GM12873 (cell line): Measurements from ENCODE around the gene REXO5.

ENCODE experiments used
- CTCF ChIP-seq: IDR thresholded peaks from 2 replicates; pipeline ENCODE4 v1.5.1; 2012; ENCODE audit warnings: low read depth, mild to moderate bottlenecking, moderate library complexity, low read length, control low read depth; ENCODE audit not compliant: insufficient read depth; ENCODE audit errors: missing control alignments

REXO5 gene

GRCh38 chr16:20784204-20784603, 22.1 kb upstream of the REXO5 start:
- no peak for TF ChIP-seq CTCF

GRCh38 chr16:20789130-20789529, 17.2 kb upstream of the REXO5 start:
- TF ChIP-seq CTCF = no peak

GRCh38 chr16:20791923-20792612, 14.3 kb upstream of the REXO5 start:
- TF ChIP-seq CTCF = no peak

GRCh38 chr16:20798364-20798763, 8.0 kb upstream of the REXO5 start:
- no peak for TF ChIP-seq CTCF

- no peak for TF ChIP-seq CTCF
Observed at GRCh38 chr16:20799599-20799998, 6.7 kb upstream of the REXO5 start.

- no peak for TF ChIP-seq CTCF
Observed at GRCh38 chr16:20801278-20801677, 5.0 kb upstream of the REXO5 start.

- no peak for TF ChIP-seq CTCF
Observed at GRCh38 chr16:20803192-20803560, 3.2 kb upstream of the REXO5 start.
